AG09319 (cell line): ENCODE results near the gene TRIM52.
A peak's percentile ranks its signal among the peaks of the same experiment; 100 is the strongest.

ENCODE experiments used
- DNase-seq: peaks from one replicate; pipeline ENCODE4 v3.0.0-alpha.2; 2010; ENCODE audit warnings: low read depth; ENCODE audit errors: extremely low read depth
- TF ChIP-seq, protein P1 (sequence below): IDR thresholded peaks from 2 replicates; pipeline ENCODE4 v1.5.1; 2011; ENCODE audit warnings: low read depth, mild to moderate bottlenecking, inconsistent platforms, low read length, moderate library complexity

Gene TRIM52

DNA sequence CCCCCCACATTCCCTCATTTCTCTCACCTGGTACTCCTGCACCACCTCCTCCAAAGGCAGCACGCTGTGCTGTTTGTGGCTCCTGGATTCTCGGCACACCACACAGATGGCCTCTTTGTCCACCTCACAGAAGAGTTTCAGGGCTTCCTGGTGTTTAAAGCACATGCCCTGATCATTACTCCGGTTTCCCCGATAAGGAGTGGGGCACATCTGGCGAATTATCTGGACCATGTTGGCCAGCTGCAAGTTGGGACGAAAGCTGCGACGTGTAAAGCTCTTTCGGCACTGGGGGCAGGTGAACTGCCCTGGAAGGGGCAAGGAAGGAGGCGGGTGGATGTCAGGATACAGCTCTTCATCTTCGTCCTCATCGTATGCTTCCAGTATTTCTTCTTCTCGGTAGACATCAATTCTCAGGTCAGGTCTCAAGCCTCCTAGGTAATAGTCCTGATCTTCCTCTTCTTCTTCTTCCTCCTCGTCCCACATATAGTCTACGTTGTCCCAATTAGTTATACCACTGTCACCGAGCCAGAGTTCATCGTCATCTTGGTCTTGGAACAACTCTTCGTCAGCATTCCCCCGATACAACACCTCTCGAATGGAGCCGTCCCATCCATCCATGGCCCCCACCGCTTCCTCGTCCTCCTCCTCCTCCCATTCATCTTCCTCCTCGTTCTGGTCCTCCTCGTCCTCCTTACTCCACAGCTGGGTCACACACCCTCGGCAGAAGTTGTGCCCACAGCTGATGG is 796 bp downstream of the TRIM52 start:
- TF ChIP-seq, protein P1, sequence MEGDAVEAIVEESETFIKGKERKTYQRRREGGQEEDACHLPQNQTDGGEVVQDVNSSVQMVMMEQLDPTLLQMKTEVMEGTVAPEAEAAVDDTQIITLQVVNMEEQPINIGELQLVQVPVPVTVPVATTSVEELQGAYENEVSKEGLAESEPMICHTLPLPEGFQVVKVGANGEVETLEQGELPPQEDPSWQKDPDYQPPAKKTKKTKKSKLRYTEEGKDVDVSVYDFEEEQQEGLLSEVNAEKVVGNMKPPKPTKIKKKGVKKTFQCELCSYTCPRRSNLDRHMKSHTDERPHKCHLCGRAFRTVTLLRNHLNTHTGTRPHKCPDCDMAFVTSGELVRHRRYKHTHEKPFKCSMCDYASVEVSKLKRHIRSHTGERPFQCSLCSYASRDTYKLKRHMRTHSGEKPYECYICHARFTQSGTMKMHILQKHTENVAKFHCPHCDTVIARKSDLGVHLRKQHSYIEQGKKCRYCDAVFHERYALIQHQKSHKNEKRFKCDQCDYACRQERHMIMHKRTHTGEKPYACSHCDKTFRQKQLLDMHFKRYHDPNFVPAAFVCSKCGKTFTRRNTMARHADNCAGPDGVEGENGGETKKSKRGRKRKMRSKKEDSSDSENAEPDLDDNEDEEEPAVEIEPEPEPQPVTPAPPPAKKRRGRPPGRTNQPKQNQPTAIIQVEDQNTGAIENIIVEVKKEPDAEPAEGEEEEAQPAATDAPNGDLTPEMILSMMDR, result no peak
- DNase-seq, result no peak

DNA sequence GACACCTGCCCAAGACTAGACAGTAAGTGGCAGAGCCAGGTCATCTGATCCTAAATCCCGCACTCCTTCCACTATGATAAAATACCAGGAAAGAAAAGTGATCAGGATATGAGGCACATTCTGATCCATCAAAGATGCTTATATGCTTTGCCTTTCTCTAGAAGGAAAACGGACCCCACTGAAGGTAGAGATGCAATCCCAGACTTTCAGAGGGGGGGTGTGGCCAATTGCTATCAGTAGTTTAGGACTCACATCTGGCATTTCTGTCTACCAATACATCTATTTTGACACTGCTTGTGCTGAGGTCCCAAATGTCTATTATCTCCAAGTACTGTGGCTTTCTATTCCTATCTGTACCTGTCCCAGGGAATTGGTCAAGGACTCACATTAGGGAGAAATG is 1.7 kb downstream of the TRIM52 start:
- TF ChIP-seq, protein P1, result no peak
- DNase-seq, result no peak

DNA sequence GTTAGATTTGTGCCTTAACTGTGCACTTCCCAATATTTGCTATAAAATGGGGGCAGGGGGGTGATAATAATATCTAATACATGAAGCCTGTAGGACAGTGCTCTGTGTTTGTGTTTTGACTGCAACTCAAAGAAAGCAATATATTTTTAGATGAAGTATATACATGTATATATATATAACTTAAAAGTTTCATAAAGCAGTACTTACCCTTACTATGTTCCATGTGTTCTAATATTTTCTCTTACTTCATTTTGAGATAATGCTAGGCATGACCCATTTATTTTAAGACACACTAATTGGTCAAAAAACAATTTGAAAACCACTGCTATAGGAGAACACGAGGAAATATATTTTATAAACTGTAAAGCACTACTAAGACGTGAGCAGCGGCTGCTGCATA is 2.4 kb downstream of the TRIM52 start:
- no peak for DNase-seq
- TF ChIP-seq, protein P1, result no peak

DNA sequence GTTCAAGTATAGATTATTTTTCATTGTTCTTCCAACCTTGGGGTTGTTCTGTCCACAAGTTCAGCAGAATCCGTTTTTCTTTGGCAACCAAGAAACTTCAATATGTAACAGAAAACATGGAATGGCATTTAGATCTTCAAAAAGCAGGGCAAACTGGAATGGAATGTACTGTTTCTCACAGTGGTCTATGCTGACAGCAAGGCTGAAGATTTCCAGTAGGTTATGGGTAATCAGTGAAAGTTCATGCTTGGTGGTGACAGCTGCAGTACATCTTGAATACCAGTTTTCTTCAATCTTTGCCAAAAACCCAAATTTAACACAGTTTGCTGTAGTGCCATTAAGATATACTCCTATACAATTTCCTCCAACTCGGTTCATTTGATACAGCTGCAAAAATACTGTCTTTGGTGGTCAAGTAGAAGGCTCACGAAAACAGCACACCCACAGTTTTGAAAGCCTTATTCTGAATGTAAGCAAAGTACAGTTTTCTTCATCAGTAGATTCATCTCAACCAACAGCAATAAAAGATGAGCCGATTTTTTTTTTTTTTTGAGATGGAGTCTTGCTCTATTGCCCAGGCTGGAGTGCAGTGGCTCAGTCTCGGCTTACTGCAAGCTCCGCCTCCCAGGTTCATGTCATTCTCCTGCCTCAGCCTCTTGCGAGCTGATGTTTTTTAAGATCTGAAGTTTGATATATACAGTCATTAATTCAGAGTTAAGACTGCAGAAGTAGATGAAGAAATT is 4.9 kb downstream of the TRIM52 start:
- TF ChIP-seq, protein P1, result no peak
- DNase-seq, result no peak

DNA sequence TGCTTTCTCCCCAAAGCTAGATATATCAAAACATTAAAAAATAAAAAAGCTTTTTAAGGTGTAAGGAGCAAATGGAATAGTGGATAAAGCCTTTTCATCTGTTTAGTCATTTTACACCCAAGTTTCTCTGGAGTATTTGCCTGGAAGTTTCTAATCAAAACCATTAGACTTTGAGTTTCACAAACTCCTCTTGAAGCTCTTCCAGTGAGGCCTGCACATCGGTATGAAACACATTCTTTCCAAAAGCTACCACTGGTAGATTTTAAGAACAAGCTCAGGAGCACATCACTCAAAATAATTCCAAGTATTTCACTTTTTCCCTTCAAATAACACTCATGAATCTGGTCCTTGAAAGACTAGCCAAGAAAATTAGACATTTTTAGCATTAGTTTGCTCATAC is 5.7 kb downstream of the TRIM52 start:
- DNase-seq, result no peak
- TF ChIP-seq, protein P1, result no peak

DNA sequence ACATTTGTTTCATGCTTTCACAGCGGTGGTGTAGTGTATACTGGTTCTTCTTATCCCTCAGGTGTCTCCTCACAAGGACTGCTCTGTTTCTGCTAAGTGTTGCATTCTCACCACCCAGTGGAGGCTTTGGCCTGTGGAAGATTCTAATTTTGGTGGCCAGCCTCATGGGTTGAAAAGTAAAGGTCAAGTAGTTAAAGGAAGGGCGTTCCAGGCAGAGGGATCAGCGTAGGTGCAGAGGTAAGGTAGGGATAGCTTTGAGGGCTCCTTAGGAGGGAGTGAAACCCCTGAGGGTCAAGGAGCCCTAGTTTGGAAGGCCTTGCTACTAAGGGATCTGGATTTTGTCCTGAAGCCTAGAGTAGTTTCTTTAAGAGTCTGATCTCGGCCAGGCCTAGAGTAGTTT is 12.7 kb downstream of the TRIM52 start:
- DNase-seq, result no peak
- TF ChIP-seq, protein P1, result no peak

DNA sequence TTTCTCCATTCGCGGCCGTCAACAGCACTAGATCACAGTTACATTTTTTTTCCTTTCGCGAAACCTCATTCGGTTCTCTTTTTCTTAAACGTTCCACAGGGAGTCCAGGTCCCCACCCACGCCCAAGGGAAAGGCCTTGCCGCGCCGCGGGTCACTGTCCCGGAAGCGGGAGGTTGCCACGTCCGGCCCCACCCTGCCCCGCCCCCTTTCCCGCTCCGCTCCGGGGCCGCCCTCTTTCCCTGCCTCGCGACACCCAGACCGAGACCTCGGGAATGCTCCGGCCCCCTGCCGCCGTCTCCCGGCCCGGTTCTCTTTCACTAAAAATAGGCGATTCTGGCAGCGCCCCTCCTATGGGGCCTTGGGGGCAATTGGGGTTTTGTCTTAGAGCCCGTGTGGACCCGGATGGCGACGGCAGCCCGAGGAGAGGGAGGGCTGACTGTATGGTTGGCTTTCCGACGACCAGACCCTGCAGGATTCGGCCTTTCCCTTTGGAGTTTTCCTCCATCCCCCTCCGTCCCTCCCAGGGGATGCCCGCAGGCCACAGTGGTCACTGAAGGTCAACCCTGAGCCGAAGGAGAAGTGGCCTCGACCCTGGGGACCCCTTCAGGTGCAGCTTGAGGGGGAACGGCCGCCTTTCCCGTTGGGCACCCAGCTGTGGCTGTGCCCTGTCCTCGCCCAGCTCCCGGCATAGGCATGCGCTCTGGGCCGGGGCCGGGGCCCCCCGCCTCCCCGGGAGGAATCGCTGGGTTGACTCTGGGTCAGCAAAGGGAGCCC is 14.5 kb downstream of the TRIM52 start:
- TF ChIP-seq, protein P1, result no peak
- peak; percentile 57 for DNase-seq
